Stomach (tissue), 4 donors: ENCODE results near the gene SMC1B.

Source experiments
- CTCF ChIP-seq, 7 experiments: fragments of 450-650 bp in 4 of 7; fragments of 200-600 bp in 3 of 7; sonication (generic) in 3 of 7; IDR thresholded peaks; one replicate each; pipeline ENCODE4 v1.5.1; 2016 to 2019; ENCODE audit warnings: antibody characterized with exemption in 7 of 7, control low read depth in 2 of 7, mild to moderate bottlenecking in 1 of 7
- EP300 ChIP-seq: sonication (generic); formaldehyde crosslinking; IDR thresholded peaks from one replicate; pipeline ENCODE4 v1.6.1; 2017; ENCODE audit warnings: antibody characterized with exemption
- POLR2A ChIP-seq, 4 donors: fragments of 450-650 bp; IDR thresholded peaks; one replicate each; pipeline ENCODE4 v1.6.1; 2016; ENCODE audit warnings: antibody characterized with exemption in 4 of 4, control low read depth in 2 of 4, mild to moderate bottlenecking in 1 of 4, moderate library complexity in 1 of 4
- POLR2AphosphoS5 ChIP-seq, 3 donors: sonication (generic); formaldehyde crosslinking; IDR thresholded peaks; one replicate each; pipeline ENCODE4 v1.6.1; 2016; ENCODE audit warnings: antibody characterized with exemption in 3 of 3

- TF ChIP-seq EP300 (no peak), CTCF (IDR thresholded peaks at IDR 0.05) (no peak), POLR2A (IDR thresholded peaks at IDR 0.05) (no peak), POLR2AphosphoS5 (IDR thresholded peaks at IDR 0.05) (no peak)
Observed at GRCh38 chr22:45305456-45306075, 107.8 kb downstream of the SMC1B start.
